ENCODE results near the gene TMEFF2.
A peak's percentile ranks its signal among the peaks of the same experiment; 100 is the strongest.

TMEFF2 gene

GRCh38 chr2:191991442-191991841 lies 203.3 kb downstream of the TMEFF2 start:
- no peak overlapping the region for H3K4me3 ChIP-seq (ENCODE audit: control insufficient read depth, low read depth, low read length)
- no peak for DNase-seq (ENCODE audit: low read depth)
- no peak for TF ChIP-seq CTCF (conservative IDR thresholded peaks at IDR 0.05; ENCODE audit: control insufficient read depth, insufficient read depth, low read depth, low read length)

GRCh38 chr2:191985740-191986139 lies 209.0 kb downstream of the TMEFF2 start:
- TF ChIP-seq CTCF (conservative IDR thresholded peaks at IDR 0.05; ENCODE audit: control insufficient read depth, insufficient read depth, low read depth, low read length), result no peak
- DNase-seq (ENCODE audit: low read depth), result no peak
- no peak overlapping the region for H3K4me3 ChIP-seq (ENCODE audit: control insufficient read depth, low read depth, low read length)

- H3K4me3 ChIP-seq (ENCODE audit: control insufficient read depth, low read depth, low read length), result no peak overlapping the region
- no peak for DNase-seq (ENCODE audit: low read depth)
- TF ChIP-seq CTCF (conservative IDR thresholded peaks at IDR 0.05; ENCODE audit: control insufficient read depth, insufficient read depth, low read depth, low read length), result no peak
Observed at GRCh38 chr2:191983591-191983990, 211.1 kb downstream of the TMEFF2 start.

GRCh38 chr2:191983186-191983585 lies 211.5 kb downstream of the TMEFF2 start:
- no peak for TF ChIP-seq CTCF (conservative IDR thresholded peaks at IDR 0.05; ENCODE audit: control insufficient read depth, insufficient read depth, low read depth, low read length)
- DNase-seq (ENCODE audit: low read depth), result no peak
- H3K4me3 ChIP-seq (ENCODE audit: control insufficient read depth, low read depth, low read length), result no peak overlapping the region

GRCh38 chr2:191981706-191982105 lies 213.0 kb downstream of the TMEFF2 start:
- no peak overlapping the region for H3K4me3 ChIP-seq (ENCODE audit: control insufficient read depth, low read depth, low read length)
- TF ChIP-seq CTCF (conservative IDR thresholded peaks at IDR 0.05; ENCODE audit: control insufficient read depth, insufficient read depth, low read depth, low read length), result no peak
- no peak for DNase-seq (ENCODE audit: low read depth)

GRCh38 chr2:191980483-191980882 lies 214.2 kb downstream of the TMEFF2 start:
- no peak overlapping the region for H3K4me3 ChIP-seq (ENCODE audit: control insufficient read depth, low read depth, low read length)
- DNase-seq (ENCODE audit: low read depth), result no peak
- TF ChIP-seq CTCF (conservative IDR thresholded peaks at IDR 0.05; ENCODE audit: control insufficient read depth, insufficient read depth, low read depth, low read length), result no peak

GRCh38 chr2:191979221-191979730 lies 215.5 kb downstream of the TMEFF2 start:
- peak; percentile 11 for DNase-seq (ENCODE audit: low read depth)
- H3K4me3 ChIP-seq (ENCODE audit: control insufficient read depth, low read depth, low read length), result no peak overlapping the region
- TF ChIP-seq CTCF (conservative IDR thresholded peaks at IDR 0.05; ENCODE audit: control insufficient read depth, insufficient read depth, low read depth, low read length), result no peak
